Measurements from ENCODE around the gene AK1. TPM values are rescaled to one million over a fixed set of nuclear protein-coding genes. Genes with fewer than 3 reads are reported as not detected.

The AK1 gene
- total and polyA plus RNA-seq, 2 of the 8 experiments (the other 6 are each of a cell fraction or from before 2014, with no cell fraction given) = 37.9 to 39.2 TPM

GRCh38 chr9:127874301-127875221 is 2.9 kb downstream of the AK1 start (continued):
- TF ChIP-seq CHD7 (IDR thresholded peaks at IDR 0.05; ENCODE audit: insufficient replicate concordance, low read length) (no peak), CTBP2 (IDR thresholded peaks at IDR 0.05; ENCODE audit: borderline replicate concordance, insufficient read depth, insufficient read length, low read length) (no peak), MAFK (IDR thresholded peaks at IDR 0.05; ENCODE audit: low read depth, low read length) (no peak), ZNF274 (IDR thresholded peaks at IDR 0.05; ENCODE audit: borderline replicate concordance, extremely low read depth, low read length) (no peak), KDM1A (IDR thresholded peaks at IDR 0.05; ENCODE audit: borderline replicate concordance, low read length) (no peak), RXRA (IDR thresholded peaks at IDR 0.05; ENCODE audit: insufficient read depth, low read depth, low read length) (no peak), RBBP5 (IDR thresholded peaks at IDR 0.05; ENCODE audit: borderline replicate concordance, low read depth, low read length) (no peak), TEAD4 (IDR thresholded peaks at IDR 0.05; ENCODE audit: low read depth, low read length) (no peak)

All from H1 (cell line).